Mesodermal cell (in vitro differentiated cells): Measurements from ENCODE around the gene PLEKHG4B.
"Not testable (repeated sequence)": the region's sequence is repeated elsewhere in the genome, so short reads cannot be mapped to it uniquely, and the experiment has no call there.

ENCODE experiments used
- H3K27ac ChIP-seq: 2 replicates; pipeline ENCODE4 v1.7.0; 2013; ENCODE audit warnings: mild to moderate bottlenecking, low read depth, low read length, moderate library complexity; ENCODE audit not compliant: severe bottlenecking
- H3K36me3 ChIP-seq: 2 replicates; pipeline ENCODE4 v1.7.1; 2013; ENCODE audit warnings: mild to moderate bottlenecking, low read length, moderate library complexity; ENCODE audit not compliant: control insufficient read depth, insufficient read depth
- H3K4me1 ChIP-seq: one replicate; pipeline ENCODE4 v1.7.1; 2013; ENCODE audit warnings: mild to moderate bottlenecking, low read length; ENCODE audit not compliant: insufficient read depth, control insufficient read depth, poor library complexity, severe bottlenecking
- H3K4me3 ChIP-seq: 2 replicates; pipeline ENCODE4 v1.7.0; 2013; ENCODE audit warnings: low read length, control low read depth, mild to moderate bottlenecking; ENCODE audit not compliant: insufficient read depth, poor library complexity, severe bottlenecking; ENCODE audit errors: extremely low read depth
- H3K9me3 ChIP-seq: 2 replicates; pipeline ENCODE4 v1.7.1; 2013; ENCODE audit warnings: mild to moderate bottlenecking, low read length, moderate library complexity; ENCODE audit not compliant: control insufficient read depth
- WGBS, 2 experiments: methylation state at CpG; one replicate each; pipeline ENCODE4 v1.1.5; 2013; ENCODE audit warnings: missing lambda C conversion rate in 2 of 2; ENCODE audit not compliant: insufficient coverage in 2 of 2; 5-methylcytosine and 5-hydroxymethylcytosine counted together

The PLEKHG4B gene

DNA sequence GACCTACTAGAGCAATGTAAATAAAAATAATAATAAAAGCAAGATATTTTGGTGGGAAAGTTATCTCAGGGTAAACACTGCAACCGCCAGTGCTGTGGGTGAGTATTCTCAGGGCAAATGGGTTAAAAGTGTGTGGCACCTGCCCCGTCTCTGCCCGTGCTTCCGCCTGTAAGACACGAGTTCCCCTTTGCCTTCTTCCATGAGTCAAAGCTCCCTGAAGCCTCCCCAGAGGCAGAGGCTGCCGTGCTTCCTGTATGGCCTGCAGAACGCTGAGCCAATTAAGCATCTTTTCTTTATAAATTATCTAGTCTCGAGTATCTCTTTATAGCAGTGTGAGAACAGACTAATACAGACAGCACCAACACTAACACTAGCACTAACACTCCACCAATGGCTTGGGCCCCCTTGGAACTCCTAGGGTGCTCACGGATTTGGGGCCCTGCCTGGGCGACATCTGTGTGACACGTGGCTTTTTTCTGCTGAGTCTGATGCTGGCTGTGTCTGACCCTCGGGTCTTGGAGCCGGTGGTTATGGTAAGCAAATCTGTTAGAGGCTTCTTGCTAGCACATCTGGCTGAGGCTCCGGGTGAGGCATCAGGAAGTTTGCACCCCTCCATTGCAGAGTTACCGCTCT is 10.6 kb downstream of the PLEKHG4B start:
- Histone ChIP-seq H3K27ac (no peak overlapping the region), H3K9me3 (no peaks in the 10 kb centered on the region), H3K36me3 (peaks cover 7% of the 10 kb centered on the region), H3K4me1 (peaks cover 3% of the 10 kb centered on the region), H3K4me3 (no peak overlapping the region)
- WGBS, 2 experiments: 84 to 90% methylated on average over 9 to 12 of the region's 15 CpGs

DNA sequence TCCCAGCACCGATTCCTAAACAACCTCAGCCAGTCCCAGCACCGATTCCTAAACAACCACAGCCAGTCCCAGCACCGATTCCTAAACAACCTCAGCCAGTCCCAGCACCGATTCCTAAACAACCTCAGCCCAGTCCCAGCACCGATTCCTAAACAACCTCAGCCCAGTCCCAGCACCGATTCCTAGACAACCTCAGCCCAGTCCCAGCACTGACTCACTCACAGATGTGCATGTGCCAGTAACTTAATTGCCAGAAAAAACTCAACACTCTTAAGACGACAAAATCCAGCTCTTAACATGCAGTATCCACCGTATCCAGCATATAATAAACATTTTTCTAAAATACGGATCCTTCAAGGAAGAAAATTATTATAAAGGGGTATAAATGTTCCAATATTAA is 12.1 kb downstream of the PLEKHG4B start:
- not testable (repeated sequence) for H3K9me3 ChIP-seq, H3K4me3 ChIP-seq, H3K36me3 ChIP-seq, H3K4me1 ChIP-seq, H3K27ac ChIP-seq
- 91 to 94% methylated on average over 3 to 5 of the region's 9 CpGs for WGBS, 2 experiments

DNA sequence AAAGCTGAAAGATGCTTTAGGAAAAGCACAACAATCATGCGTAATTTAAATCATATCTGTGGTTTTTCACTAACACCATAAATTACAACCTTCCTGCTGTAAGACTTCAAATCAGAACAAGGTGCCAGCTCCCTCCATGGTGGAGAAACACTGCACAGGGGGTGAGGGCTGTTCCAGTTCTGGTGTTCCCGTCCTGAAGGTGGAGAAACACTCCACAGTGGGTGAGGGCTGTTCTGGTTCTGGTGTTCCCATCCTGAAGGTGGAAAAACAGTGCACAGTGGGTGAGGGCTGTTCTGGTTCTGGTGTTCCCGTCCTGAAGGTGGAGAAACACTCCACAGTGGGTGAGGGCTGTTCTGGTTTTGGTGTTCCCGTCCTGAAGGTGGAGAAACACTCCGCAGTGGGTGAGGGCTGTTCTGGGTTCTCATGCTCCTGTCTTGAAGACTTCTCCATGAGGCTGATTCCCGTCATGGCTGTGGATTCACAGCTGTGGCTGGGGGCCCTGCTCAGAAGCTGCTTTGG is 12.9 kb downstream of the PLEKHG4B start:
- no peaks in the 10 kb centered on the region for H3K9me3 ChIP-seq
- 90 to 92% methylated on average over 4 to 5 of the region's 6 CpGs for WGBS, 2 experiments
- peaks cover under 1% of the 10 kb centered on the region for H3K4me1 ChIP-seq
- no peak overlapping the region for H3K27ac ChIP-seq
- peaks cover 7% of the 10 kb centered on the region for H3K36me3 ChIP-seq
- no peak overlapping the region for H3K4me3 ChIP-seq

GRCh38 chr5:105504-106070 is 13.6 kb downstream of the PLEKHG4B start:
- H3K36me3 ChIP-seq: peaks cover 7% of the 10 kb centered on the region
- H3K27ac ChIP-seq: no peak overlapping the region
- H3K9me3 ChIP-seq: no peaks in the 10 kb centered on the region
- H3K4me3 ChIP-seq: no peak overlapping the region
- 79 to 80% methylated on average over 11 to 12 of the region's 13 CpGs for WGBS, 2 experiments
- H3K4me1 ChIP-seq: no peaks in the 10 kb centered on the region

GRCh38 chr5:106587-106986 is 14.6 kb downstream of the PLEKHG4B start:
- Histone ChIP-seq H3K4me1 (no peaks in the 10 kb centered on the region), H3K4me3 (no peak overlapping the region), H3K9me3 (no peaks in the 10 kb centered on the region), H3K36me3 (peaks cover 10% of the 10 kb centered on the region), H3K27ac (no peak overlapping the region)
- WGBS, 2 experiments: 83 to 88% methylated on average over 10 to 13 of the region's 13 CpGs

DNA sequence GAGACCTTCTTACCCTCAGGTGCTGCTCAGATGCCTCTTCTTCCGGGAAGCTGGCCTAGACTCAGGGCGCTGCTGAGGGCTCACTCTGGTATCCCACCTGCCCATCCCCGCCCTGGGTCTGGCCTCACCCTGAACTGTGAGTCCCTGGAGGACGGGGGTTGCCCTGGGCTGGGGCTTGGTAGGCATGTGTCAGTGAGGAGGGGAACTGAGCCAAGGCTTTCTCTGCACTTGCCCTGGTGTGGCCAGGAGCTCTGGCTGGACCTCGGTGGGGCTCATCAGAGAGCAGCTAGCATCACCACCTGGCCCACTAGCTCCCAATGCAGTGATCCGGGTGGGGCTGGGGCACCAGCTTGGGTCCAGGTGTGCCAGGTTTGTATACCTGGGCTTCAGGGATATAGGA is 15.6 kb downstream of the PLEKHG4B start:
- Histone ChIP-seq H3K9me3 (no peaks in the 10 kb centered on the region), H3K27ac (no peak overlapping the region), H3K4me1 (no peaks in the 10 kb centered on the region), H3K36me3 (peaks cover 10% of the 10 kb centered on the region), H3K4me3 (no peak overlapping the region)
- WGBS, 2 experiments: 91 to 98% methylated on average over 4 to 6 of the region's 6 CpGs

DNA sequence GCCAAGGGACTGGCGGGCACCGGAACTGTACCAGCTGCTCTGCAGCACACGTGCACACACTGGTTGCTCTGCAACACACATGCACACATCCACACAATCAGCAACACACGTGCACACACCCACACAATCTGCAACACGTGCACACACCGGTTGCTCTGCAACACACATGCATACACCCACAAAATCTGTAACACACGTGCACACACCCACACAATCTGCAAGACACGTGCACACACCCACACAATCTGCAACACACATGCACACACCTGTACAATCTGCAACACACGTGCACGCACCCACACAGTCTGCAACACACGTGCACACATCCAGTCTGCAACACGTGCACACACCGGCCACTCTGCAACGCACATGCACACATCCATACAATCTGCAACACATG is 17.9 kb downstream of the PLEKHG4B start:
- Histone ChIP-seq H3K36me3 (peaks cover 23% of the 10 kb centered on the region), H3K4me1 (no peaks in the 10 kb centered on the region), H3K27ac (no peak overlapping the region), H3K4me3 (no peak overlapping the region), H3K9me3 (no peaks in the 10 kb centered on the region)
- WGBS, 2 experiments: 91 to 92% methylated on average over 10 to 14 of the region's 14 CpGs

GRCh38 chr5:110270-110888 is 18.4 kb downstream of the PLEKHG4B start:
- no peak overlapping the region for H3K4me3 ChIP-seq
- H3K4me1 ChIP-seq: no peaks in the 10 kb centered on the region
- WGBS, 2 experiments: 92% methylated on average over 24 to 25 of the region's 26 CpGs
- H3K27ac ChIP-seq: no peak overlapping the region
- H3K9me3 ChIP-seq: no peaks in the 10 kb centered on the region
- peaks cover 28% of the 10 kb centered on the region for H3K36me3 ChIP-seq

- WGBS, 2 experiments: 92 to 100% methylated on average over 4 to 5 of the region's 5 CpGs
- no peak overlapping the region for H3K27ac ChIP-seq
- no peaks in the 10 kb centered on the region for H3K4me1 ChIP-seq
- peaks cover 35% of the 10 kb centered on the region for H3K36me3 ChIP-seq
- no peaks in the 10 kb centered on the region for H3K9me3 ChIP-seq
- no peak overlapping the region for H3K4me3 ChIP-seq
Measured at GRCh38 chr5:111171-111570, 19.2 kb downstream of the PLEKHG4B start.

DNA sequence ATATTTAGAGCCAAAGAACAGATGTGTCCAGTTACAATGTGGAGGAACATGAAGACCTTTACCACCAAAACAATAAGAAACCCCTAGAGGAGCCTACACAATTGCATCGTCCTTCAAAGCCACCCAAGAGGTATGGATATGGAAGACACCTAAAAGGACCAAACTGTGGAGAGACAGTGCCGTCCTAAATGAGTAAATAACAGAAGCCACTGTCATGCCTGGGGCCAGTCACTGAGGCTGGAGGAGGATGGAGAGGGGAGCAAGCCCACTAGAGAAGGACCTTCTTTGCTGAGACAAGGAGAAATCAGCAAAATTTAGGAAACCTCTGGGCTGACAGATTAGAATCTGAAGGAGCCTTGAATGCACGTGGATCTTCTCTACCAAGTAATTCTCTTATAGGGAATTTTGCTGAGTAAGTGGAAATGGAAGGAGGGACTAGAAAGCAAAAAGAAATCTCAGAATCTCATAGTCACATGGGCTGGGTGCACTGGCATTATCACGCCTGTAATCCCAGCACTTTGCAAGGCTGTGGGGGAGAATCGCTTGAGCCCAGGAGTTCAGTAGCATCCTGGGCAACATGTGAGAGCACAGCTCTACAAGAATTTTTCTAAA is 27.6 kb downstream of the PLEKHG4B start:
- Histone ChIP-seq H3K36me3 (peaks cover 33% of the 10 kb centered on the region), H3K4me3 (no peak overlapping the region), H3K9me3 (peaks cover 7% of the 10 kb centered on the region), H3K27ac (no peak overlapping the region), H3K4me1 (no peaks in the 10 kb centered on the region)
- 88 to 100% methylated on average over 4 of the region's 5 CpGs for WGBS, 2 experiments
